Activated CD8-positive, alpha-beta memory T cell treated with anti-CD3 and anti-CD28 coated beads for 48 hours (primary cell): ENCODE data around the gene SORL1.

Experiments used
- DNase-seq, 3 experiments: peaks; one replicate each; pipeline ENCODE4 v3.0.0-alpha.2; 2020; ENCODE audit warnings: low read depth in 2 of 3, low spot score in 2 of 3

SORL1 gene

GRCh38 chr11:121655537-121656327 is 203.6 kb downstream of the SORL1 start:
- DNase-seq: peak; percentile 47 to 57 (median 55)

GRCh38 chr11:121656328-121657090 is 204.4 kb downstream of the SORL1 start:
- DNase-seq: no peak

- no peak for DNase-seq
Measured at GRCh38 chr11:121657146-121657545, 205.0 kb downstream of the SORL1 start.

DNA sequence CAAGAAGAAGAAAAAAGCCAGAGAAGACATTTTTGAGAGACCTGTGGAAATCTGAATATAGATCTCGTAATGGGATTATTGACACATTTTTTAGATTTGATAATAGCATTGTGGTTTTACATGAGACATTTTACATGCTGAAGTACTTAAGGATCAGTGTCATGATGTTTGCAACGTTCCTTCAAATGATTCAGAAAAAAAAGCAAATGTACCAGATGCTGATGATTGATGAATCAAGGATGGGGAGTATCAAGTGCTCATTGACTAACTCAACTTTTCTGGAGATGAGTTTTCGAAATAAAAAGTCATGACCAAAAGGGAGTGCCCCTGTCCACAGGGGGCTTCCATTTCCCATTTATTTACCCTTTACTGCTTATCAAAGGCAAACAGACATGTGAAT is 207.7 kb downstream of the SORL1 start:
- no peak for DNase-seq

- DNase-seq: no peak
Measured at GRCh38 chr11:121661880-121662486, 209.9 kb downstream of the SORL1 start.

DNA sequence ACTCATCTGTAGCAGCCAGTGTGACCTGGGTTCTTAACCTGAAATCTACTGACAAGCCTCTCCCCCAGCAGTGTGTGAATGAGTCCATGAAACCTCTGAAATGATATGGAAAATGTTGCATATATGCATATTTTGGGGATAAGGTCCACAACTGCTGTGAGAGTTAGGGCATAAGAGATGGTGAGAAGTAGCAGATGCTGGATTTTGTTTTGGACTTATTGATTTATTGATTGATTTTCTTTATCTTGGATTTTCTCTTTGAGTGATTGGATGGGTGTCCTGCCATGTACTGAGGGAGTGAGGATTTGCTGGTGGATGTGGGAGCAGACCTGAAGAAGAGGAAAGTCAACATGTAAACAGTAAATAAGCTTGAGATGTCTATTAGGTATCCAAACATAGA is 212.0 kb downstream of the SORL1 start:
- no peak for DNase-seq

DNA sequence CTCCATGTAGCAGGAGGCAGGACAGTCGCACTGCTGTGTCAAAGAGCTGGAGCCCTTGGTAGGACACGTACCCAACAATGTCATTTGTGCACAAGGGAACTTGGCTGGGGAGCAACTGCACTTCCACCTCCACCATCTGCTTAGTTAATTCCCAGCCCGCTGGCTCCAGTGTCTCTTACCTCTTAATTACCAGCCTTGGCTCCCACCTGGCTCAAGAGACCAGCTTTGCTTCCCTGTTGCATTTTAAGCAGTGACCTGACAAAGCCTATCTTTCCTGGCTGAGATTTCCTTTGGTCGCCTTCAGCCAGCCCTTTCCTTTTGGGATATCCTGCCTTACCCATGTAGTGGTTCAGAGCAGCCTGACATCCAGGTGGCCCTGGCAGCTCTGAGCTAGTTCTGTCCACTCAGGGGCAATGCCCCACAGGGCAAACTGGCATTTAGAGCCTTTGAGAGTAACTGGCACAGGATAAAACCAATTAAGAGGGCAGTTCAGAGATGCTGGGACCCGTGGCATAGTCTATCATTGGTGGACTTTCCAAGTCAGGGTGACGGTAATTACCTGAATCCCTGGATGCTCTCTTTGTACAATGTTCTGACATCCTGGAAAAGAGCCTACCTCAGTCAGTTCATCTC is 213.2 kb downstream of the SORL1 start:
- no peak for DNase-seq

- no peak for DNase-seq
Measured at GRCh38 chr11:121667836-121668235, 215.7 kb downstream of the SORL1 start.

- no peak for DNase-seq
Measured at GRCh38 chr11:121669422-121669821, 217.3 kb downstream of the SORL1 start.

- DNase-seq: no peak
Measured at GRCh38 chr11:121670266-121670665, 218.2 kb downstream of the SORL1 start.

DNA sequence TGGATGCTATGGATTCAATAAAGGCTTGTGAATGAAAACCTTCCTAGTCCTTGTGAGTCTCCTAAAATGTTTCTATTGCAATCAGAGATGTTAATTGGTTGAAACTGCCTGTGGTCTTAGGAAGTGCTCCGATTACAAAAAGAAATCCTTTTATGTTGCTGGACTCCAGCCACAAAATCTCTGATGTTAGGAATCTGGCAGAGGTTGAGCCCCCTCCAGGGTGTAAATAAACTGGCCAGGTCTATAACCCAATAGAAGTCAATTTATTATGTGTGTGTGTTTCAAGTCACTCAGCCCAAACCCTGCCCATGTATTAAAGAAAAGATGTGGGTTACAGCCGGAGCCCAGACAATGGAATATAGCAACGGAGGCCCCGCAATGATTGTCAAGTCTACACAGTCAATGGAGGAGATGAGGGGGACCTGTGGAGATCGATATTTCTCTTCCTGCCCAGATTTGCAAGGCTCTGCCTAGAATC is 218.7 kb downstream of the SORL1 start:
- no peak for DNase-seq

- no peak for DNase-seq
Measured at GRCh38 chr11:121671283-121672168, 219.4 kb downstream of the SORL1 start.

- DNase-seq: no peak
Measured at GRCh38 chr11:121672630-121673487, 220.7 kb downstream of the SORL1 start.

GRCh38 chr11:121681550-121682268 is 229.6 kb downstream of the SORL1 start:
- no peak for DNase-seq
